ENCODE data around the gene FAM13C.

The FAM13C gene

DNA sequence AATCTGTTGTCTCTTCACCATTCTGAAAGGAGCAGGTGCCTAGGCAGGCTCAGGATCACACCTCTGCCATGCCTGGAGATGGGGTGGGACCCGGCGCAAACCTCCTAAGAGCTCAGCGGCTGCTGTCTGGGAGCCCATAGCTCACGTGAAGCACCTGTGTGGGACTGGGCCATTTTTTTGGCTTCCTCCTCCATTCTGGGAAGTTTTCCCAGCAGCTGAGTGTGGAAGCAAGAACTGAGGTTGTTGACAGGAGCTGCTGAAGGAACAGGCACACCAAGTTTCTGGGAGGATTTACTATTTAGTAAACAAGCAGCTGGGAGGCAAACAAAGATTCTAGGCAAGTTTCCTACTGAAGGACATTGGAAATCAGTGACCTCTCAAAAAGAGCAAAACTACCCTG, 77.3 kb downstream of the FAM13C start:
- TF ChIP-seq, protein P1, sequence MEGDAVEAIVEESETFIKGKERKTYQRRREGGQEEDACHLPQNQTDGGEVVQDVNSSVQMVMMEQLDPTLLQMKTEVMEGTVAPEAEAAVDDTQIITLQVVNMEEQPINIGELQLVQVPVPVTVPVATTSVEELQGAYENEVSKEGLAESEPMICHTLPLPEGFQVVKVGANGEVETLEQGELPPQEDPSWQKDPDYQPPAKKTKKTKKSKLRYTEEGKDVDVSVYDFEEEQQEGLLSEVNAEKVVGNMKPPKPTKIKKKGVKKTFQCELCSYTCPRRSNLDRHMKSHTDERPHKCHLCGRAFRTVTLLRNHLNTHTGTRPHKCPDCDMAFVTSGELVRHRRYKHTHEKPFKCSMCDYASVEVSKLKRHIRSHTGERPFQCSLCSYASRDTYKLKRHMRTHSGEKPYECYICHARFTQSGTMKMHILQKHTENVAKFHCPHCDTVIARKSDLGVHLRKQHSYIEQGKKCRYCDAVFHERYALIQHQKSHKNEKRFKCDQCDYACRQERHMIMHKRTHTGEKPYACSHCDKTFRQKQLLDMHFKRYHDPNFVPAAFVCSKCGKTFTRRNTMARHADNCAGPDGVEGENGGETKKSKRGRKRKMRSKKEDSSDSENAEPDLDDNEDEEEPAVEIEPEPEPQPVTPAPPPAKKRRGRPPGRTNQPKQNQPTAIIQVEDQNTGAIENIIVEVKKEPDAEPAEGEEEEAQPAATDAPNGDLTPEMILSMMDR (IDR thresholded peaks at IDR 0.05), result no peak

DNA sequence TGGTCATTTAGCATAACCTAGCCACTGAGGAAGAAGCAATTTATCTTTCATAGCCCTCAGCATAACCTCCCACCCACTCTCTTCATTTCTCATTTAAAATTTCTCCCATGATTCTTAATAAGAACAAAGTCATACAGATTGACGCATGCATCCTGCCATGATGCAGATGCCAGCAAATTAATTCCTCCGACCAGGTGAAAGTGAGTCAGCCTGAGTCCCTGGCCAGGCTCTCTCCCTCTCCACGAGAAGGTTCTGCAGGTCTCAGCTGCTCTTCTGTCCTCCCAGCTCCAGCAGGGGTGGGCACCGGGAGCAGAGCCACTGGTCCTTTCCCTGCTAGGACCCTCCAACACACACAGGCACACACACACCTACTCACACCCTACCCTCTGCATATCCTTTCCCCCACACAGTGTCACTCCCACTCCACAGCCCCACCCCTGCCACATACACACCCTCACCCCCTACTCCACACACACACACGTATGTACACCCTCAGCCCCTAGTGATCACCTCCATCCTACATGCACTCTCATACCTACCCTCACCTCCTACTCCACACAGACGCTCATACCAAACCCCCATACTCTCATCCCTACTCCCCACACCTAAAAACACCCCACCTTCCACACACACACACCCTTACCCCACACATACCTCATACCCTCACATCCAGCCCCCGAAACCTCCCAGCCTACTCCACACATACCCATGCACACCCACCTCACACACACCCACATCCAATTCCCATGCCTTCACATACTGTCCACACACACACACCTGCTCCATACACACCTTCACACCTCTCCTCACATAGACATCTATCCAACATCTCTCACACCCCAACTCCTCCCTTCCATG, 78.0 kb downstream of the FAM13C start:
- TF ChIP-seq, protein P1 (IDR thresholded peaks at IDR 0.05), result no peak

DNA sequence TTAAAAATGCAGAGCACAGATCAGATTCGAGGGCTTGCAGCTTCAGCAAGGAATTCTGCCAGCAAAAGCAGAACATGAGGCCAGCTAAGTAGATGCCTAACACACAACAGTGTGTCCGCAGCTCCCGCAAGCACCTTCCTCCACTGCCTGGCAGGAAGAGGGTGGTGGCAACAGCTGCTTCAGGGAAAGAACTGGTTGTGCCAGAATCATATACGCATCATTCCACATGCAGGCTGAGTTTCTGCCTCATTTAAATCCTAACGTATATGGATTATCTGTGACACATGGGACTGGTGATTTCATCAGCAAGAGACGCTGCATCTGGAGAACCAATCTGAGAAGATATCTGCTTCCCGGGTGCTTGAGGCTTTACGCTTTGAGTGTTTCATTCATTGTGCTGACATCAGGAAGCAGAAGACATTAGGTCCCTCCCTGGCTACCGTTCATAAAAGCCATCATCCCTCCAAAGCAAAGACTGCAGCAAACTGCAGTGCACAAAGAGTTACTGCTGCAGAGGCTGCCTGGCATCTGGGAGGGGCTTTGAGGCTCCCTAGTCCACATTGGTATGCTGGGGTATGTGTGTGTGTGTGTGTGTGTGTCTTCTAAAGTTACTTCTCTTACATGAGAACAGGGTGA, 78.8 kb downstream of the FAM13C start:
- TF ChIP-seq, protein P1 (IDR thresholded peaks at IDR 0.05), result no peak

DNA sequence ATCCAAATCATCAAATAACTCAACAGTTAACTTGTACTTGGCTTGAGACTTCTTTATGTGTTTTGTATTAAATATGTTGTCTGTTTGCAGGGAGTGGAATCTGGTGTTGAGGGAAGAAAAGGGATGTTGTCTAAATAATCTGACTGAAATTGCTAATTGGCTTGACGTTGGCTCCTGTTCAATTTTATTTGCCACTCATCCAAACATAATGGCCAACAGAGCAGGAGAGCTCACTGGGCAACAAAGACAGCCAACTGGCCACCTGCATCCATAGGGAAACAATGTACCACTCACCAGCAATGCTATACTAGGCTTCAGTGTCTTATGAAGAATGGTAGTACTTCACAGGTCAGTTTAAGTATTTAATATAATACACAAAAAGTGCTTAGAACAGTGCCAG, 80.5 kb downstream of the FAM13C start:
- TF ChIP-seq, protein P1 (IDR thresholded peaks at IDR 0.05), result no peak

DNA sequence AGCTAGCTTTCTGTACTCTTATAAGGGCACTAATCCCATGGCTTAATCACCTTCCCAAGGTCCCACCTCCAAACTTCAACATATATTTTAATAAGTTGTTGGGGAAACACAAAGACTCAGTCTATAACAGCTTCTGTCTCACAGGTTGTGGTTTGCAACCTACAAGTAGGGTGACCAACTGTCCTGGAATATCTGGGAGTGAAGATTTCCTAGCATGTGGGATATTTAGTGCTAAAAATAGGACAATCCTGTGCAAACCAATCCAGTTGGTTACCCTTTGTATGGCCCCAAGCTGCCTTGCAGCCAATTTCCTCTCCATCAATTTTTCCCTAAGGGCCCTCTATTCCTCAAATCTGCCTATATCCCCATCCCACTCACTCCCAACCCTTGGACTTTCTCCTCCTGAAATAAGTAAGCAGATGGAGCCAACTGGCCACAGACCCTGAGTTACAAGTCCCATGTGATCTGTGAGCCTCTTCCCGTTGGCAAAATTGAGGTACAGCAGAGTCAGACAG, 82.3 kb downstream of the FAM13C start:
- TF ChIP-seq, protein P1 (IDR thresholded peaks at IDR 0.05), result no peak

DNA sequence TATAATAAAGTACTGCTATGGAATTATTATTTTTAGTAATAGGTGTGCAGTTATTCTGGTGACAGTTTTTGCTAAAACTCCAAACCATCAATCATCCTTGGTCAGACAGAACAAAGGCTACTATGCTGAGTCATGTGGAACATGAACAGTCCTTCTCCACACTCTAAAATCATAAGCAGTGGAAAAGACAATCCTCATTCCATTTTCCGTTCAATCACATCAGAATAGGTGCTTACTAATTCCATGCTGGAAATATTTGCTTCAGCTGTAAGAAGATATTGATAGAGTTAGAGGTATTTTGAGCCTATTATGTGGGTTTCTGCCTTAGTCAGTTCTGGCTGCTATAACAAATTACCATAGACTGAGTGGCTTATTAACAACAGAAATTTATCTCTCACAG, 82.9 kb downstream of the FAM13C start:
- TF ChIP-seq, protein P1 (IDR thresholded peaks at IDR 0.05), result no peak

DNA sequence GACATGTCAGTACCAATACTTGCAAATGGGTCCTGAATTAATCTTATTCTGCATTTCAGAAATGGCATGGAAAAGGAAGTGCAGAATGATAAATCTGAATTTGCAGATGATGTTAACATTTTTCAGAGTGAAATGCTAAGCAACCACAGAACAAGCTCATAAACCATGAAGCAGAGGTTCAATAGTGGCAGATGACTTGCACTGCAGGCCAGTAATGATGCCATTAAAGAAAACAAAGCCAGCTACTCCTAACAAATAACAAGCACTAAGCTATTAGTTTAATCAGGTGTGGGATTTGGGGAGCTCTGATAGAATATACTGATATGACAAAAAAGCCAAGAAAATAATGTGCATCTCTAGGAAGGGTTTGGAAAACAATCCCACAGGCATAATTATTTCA, 85.4 kb downstream of the FAM13C start:
- TF ChIP-seq, protein P1 (IDR thresholded peaks at IDR 0.05), result no peak

Measured in LNCAP (cell line).